Activated T-helper 1 cell treated with anti-CD3 and anti-CD28 coated beads, Interleukin-2, amount 50 U/mL, for 16 hours (primary cell): ENCODE data around the gene RCN2.
"Not testable (repeated sequence)": the region's sequence is repeated elsewhere in the genome, so short reads cannot be mapped to it uniquely, and the experiment has no call there.

ENCODE experiments used
- DNase-seq, 2 donors: peaks; one replicate each; pipeline ENCODE4 v3.0.0-alpha.2; 2020; ENCODE audit warnings: low read depth in 1 of 2, low spot score in 1 of 2

Gene RCN2

GRCh38 chr15:76932135-76932966 lies 802 bp downstream of the RCN2 start:
- no peak for DNase-seq

GRCh38 chr15:76935620-76936019 lies 4.1 kb downstream of the RCN2 start:
- no peak for DNase-seq

- no peak for DNase-seq
Observed at GRCh38 chr15:76936671-76937070, 5.1 kb downstream of the RCN2 start.

- DNase-seq: no peak
Observed at GRCh38 chr15:76938752-76939151, 7.2 kb downstream of the RCN2 start.

DNA sequence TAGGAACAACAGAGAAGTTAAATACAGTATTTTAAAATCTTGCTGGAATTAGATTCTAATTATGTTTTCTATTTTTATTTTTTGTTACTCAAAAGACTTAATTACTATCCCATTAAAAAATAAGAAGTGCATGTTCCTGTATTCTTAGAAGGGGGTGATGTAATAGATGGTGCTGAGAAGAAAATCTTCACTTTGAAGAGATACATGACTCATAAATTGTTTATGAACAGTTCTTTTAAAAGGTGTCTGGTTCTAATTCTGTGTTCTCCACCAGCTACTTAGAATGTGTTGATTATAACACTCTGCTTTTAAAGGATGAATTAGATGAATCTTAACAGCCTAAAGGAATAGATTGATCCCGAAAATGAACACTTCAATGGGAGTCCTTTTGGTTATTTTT lies 8.2 kb downstream of the RCN2 start:
- no peak for DNase-seq

DNA sequence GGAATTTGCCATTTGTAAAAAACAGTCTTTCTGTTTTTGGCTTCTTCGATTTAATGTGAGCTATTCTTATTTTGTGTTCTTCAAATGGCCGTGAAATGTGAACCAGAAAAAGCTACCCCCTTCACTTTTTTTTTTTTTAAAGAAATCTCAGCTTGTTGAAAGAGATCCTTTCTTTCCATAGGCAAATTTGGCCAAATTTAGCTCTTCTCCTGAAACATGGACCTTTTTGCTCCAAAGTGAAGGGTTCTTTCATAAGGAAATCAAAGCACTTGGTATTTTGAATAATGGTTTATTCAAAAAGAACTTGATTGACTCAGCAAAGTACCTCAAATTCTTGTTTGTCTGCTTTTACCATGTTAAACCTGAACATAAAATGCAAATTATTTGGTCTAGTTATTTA lies 10.1 kb downstream of the RCN2 start:
- no peak for DNase-seq

GRCh38 chr15:76942331-76942730 lies 10.8 kb downstream of the RCN2 start:
- no peak for DNase-seq

- no peak for DNase-seq
Observed at GRCh38 chr15:76945494-76946093, 14.0 kb downstream of the RCN2 start.

GRCh38 chr15:76947454-76947853 lies 15.9 kb downstream of the RCN2 start:
- DNase-seq: no peak

DNA sequence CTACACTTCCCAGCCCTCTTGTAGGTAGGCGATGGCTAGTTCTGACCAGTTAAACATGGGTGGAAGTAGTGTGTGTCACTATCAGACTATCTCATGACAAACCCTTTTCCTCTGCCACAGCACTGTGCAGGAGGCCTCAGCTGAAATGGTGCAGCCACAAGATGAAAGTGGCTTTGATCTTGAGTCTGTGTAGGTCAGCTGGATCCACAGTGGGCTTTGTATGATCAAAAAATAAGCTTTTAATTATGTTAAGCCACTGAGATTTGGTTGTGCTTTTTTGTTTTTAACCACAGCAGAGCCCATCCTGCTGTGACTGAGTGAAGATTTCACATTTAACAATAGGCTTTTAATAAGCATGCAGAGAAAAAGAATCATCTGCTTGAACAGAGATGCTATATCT lies 19.7 kb downstream of the RCN2 start:
- DNase-seq: no peak

DNA sequence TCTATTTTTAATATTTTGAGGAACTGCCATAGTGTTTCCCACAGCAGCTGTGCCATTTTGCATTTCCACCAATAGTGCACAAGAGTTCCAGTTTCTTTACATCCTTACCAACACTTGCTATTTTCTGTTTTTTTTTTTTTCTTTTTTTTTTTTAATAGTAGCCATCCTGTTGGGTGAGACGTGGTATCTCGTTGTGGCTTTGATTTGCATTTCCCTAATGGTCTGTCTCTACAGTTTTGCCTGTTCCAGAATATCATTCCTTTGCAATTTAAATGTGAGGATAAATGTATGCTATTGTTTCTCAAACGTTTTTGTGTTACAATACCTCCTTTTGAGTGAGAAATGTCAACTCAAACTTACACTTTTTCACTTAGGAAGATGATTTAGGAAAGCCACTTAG lies 22.4 kb downstream of the RCN2 start:
- no peak for DNase-seq

- DNase-seq: no peak
Observed at GRCh38 chr15:76954744-76955143, 23.2 kb downstream of the RCN2 start.

DNA sequence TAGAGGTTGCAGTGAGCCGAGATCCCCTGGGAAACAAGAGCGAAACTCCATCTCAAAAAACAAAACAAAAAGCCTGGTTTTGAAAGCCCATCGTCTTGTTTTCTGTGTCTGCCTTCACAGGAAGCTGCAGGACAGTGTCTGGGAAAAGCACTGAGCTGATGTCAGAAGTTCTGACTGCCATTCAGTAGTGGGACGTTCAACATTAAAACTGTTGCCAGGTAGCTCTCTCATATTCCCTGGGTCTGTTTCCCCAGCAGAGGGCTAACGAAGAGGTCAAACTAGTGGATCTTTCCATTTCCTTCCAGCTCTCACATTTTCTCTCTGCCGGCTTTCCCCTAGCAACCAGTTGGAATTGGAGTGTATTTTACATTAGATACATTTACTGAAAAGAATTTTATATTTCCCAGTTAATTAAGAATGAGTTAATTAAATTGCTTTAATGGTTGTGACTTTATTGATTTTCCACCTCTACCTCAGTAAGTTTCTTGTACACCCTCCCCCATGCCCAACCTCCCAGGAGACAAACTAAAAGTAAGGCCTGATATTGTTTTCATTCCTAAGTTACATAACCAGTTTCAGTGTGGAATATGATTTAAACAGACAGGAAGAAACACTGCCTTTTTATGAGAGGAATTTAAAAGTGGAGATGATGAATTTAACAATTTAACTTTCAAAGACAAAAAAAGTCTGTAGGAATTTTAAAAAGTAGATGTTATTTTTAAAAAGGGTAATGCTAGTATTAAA lies 29.9 kb downstream of the RCN2 start:
- no peak for DNase-seq

DNA sequence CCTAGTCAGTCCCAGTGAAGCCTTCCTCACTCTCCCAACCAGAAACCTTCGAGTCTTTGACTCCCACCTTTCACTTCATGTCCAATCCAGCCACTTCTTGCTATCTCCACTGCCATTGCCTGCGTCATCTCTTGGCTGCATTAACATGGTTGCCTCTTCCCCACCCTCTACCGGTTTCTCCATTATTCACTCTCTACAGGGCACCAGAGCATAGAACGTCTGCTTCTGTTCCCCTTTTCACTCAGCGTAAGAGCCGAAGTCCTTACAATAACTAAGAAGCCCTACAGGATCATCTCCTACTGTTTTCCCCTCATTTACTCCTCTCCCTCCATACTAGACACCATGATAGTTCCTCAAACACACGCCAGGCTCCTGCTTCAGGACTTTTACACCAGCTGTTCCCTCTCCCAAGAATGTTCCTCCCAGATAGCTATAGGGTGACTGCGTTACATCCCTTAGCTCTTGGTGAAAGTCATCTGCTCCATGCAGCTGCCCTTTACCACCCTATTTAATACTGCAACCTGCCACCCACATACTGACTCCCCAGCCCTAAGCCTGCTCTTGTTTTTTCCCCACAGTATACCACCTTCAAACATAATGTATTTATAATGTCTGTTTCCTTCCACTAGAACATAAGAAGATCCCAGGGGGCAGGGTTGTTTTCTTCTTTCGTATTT lies 30.9 kb downstream of the RCN2 start:
- no peak for DNase-seq

GRCh38 chr15:76963596-76963995 lies 32.0 kb downstream of the RCN2 start:
- DNase-seq: no peak

DNA sequence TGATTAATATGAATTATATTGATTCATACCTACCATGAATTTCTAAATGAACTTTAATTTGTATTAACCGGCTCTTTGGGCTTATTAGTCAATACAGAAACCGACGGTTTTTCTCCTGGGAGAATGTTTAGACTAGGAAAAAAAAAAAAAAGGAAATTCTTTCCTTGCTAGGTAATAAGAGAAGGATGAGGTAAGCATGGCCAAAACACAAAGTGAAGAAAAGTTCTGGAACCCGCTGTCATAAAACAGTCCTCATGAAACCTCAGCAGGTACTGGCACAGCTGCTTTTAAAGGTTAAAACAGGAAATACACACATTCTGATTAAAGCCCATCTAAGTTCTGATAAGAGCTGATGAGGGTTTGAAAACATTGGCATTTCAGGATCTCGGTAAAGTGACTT lies 32.6 kb downstream of the RCN2 start:
- no peak for DNase-seq

DNA sequence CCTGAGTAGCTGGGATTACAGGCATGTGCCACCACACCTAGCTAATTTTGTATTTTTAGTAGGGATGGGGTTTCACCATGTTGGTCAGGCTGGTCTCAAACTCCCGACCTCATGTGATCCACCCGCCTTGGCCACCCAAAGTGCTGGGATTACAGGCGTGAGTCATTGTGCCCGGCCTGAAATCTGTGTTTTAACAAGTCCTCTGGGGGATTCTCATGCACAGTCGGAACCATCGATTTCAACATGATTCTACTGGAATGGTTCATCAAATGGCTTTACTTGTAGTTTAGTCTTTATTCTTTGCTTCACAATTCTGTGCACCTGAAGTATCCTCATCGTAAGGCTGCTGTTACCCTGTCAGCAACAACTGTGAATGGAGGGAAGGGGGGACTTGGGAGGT lies 34.5 kb downstream of the RCN2 start:
- DNase-seq: not testable (repeated sequence)

GRCh38 chr15:76967067-76967466 lies 35.5 kb downstream of the RCN2 start:
- DNase-seq: no peak

GRCh38 chr15:76968306-76968705 lies 36.8 kb downstream of the RCN2 start:
- no peak for DNase-seq

- no peak for DNase-seq
Observed at GRCh38 chr15:76972389-76973361, 41.1 kb downstream of the RCN2 start.
